Left colon (tissue), 2 donors: Measurements from ENCODE around the gene NUDT7. TPM values are rescaled to one million over a fixed set of nuclear protein-coding genes. Genes with fewer than 3 reads are reported as not detected.

Experiments used
- total RNA-seq, 2 donors: library from RNA; stranded (reverse); fragmentation: NEBNext Ultra II Directional; extraction: Animal tissue kit (Norgen Biotek cat#: 25700); gene quantifications; one replicate each; pipeline ENCODE4 v1.2.1, GENCODE V29; 2021
- donor health status: DM: no; HTN: no; CAD: no.
- donor health status: DM: yes; HTN: yes; CAD: no.

NUDT7 gene
- total RNA-seq, 2 donors from 2014 or later, result 15.1 to 15.3 TPM

Other genes starting within 250 kb of the NUDT7 start
- gene VAT1L, start 66.0 kb downstream of the NUDT7 start, total RNA-seq, result 1 to 10 TPM in 1 of 2 donors, under 1 TPM in 1; 0.73 to 1.6 TPM